HG03354 (cell line): Measurements from ENCODE around the gene ISOC2.
"Not testable (repeated sequence)": the region's sequence is repeated elsewhere in the genome, so short reads cannot be mapped to it uniquely, and the experiment has no call there.

Experiments
- ATAC-seq: cut with Tn5 transposase; IDR thresholded peaks from one replicate; pipeline ENCODE4 v1.9.1; 2021; ENCODE audit warnings: mild to moderate bottlenecking; ENCODE audit not compliant: unreplicated experiment, poor library complexity, severe bottlenecking

The ISOC2 gene

DNA sequence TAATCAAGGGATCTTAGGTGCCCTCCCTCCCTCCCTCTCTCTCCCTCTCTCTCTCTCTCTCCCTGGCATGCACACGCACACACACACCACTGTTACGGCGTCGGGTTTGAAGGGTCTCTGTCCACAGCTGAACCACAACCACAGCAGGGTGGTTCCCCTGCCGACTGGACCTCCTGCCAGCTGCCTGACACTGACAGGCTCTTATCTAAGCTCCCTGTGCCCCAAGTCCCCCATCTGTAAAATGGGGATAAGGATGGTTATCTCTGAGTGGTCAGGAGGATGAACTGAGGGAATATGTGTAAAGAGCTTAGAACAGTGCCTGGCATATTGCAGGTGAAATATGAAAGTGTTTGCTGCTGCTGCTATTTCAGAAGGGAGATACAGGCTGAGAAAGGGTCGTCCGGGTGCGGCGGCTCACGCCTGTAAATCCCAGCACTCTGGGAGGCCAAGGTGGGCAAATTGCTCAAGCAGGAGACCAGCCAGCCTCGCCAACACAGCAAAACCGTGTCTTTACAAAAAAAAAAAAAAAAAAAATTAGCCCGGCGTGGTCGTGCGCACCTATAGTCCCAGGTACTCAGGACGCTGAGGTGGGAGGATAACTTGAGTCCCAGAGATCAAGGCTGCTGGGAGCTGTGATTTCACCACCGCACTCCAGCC is 17.5 kb downstream of the ISOC2 start:
- ATAC-seq, result no peak

DNA sequence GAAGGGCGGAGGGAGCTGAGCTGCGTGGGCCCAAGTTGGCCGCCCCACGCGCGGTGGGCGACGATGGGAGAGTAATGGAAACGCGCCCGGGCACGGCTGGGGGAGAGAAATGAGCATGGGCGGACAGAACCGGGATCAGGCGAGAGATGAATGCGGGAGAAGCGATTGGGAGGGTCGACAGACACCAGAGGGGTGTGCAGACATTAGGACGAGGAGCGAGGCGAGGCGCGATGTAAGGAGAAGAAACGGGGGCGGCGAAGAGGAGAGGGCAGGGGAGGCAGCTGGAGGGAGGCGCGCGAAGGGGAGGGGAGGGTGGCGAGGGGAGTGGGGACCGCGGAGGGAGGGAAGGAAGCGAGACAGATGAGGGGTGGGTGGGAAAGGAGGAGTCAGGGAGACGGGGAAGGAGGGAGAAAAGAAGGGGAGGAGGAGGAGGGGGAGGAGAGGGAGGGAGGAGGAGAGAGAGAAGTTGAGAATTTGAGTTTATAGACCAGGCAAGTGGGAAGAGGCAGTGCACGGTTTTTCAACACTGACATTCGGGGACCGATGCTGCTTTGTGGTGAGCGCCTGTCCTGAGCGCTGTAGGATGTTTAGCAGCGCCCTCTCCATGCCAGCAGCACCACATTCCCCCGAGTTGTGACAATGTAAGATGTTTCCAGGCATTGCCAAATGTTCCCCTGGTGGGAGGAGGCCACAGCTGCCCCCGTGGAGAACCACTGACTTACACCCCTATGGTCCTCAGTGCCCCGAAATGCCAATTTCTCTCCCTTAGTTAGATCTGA is 18.2 kb downstream of the ISOC2 start, which contains the start of gene SHISA7:
Gene SHISA7 (minus strand): TSS at position 256 of the 779 bp plus-strand sequence. CDS start 437 bp downstream, outside the sequence.
- no peak for ATAC-seq

DNA sequence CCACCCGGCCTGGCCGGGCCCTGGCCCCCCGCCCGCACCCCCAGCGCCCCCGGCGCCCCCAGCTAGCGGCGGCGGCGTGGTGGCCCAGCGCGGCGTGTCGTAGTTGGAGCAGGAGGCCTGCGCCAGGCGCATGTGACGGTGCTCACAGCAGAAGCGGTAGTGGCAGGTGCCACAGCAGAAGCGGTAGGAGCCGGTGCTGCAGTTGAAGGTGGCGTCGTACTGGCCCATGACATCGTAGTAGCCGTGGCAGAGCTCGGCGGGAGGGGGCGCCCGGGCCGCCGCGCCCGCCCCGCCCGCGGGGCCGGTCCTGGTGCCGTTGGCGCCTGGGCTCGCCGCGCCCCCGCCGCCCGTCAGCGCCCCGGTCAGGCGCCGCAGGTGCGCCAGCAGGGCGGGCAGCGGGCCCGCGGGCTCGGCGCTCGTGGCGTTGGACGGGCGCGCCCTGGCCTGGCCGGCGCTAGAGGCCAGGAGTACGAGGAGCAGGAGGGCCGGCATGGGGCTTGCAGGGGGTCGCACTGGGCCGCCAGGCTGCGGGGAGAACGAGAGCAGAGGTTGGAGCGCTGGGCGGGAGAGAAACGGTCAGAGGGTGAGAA is 19.0 kb downstream of the ISOC2 start:
- no peak for ATAC-seq

DNA sequence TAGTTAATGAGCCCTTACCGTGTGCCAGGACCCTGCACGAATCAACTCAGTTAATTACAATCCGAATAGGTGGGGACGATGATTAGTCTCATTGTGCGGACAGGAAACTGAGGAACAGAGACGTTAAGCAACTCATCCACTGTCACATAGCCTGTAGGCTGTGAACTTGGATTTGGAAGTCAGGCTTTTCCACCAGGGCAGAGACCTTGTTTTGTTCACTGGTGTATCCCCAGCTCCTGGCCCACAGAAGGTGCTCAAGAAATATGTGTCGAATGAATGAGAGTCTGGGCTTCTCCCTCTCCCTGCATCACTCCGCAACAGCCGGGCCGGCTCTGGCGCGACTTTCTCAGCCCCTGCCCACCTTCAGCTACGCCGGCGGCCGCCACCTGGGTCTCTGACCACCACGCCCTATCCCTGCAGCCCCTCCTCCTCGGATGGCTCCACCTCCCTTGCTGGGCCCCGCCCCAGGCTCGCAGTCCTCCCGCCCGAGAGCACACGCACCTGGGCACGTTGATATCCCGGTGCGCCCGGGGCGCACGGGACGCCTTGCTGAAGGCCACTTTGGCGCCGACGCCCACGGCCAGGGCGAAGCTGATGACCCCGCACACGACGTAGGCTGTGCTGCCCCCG is 19.6 kb downstream of the ISOC2 start:
- ATAC-seq, result no peak

DNA sequence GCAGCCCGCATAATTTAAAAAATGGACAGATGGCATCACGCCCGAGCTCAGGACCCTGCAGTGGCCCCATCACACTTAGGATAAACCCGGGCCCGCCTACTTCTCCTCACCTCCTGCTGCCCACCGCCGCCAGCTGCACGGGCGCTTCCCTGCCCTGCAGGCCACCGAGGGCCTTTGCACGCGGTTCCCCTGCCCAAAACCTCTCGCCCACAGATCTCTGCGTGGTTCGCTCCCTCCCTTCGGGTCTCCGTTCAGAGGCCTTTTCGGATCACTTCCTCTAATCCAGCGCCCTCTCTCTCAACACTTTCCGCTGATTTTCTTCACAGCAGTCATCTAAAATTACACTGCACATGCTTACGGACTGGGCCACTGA is 20.1 kb downstream of the ISOC2 start:
- ATAC-seq, result no peak

DNA sequence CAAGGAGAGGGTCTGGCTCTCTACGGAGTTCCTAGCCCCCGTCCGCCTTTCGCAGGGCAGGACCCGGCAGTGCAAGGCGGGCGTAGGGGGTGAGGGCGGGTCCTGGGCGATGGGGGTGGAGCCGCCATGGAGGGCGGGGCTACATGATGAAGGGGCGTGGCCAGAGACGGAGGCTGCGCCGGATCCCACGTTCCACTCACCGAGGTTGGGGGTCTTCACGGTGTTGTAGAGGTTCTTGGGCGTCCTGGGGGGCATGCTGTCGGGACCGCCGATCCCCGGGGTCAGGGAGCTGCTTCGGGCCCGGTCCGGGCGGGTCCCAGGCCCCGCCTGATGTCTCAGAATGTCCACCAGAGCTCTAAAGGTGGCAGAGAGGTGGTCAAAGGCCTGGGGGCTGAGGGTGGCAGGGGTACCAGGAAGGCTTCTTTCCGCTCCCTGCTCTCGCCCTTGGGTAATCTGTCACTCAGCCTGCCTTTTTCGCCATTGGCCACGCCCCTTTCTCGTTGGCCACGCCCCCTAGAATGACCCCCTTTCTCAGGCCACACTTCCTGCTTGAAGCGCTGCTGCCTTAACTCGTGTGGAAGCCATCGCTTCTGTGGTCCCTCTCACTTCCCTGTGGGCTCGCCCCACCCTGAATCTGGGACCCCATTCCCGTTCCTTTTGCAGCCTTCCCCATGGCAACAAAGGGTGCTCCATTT is 20.9 kb downstream of the ISOC2 start:
- no peak for ATAC-seq

DNA sequence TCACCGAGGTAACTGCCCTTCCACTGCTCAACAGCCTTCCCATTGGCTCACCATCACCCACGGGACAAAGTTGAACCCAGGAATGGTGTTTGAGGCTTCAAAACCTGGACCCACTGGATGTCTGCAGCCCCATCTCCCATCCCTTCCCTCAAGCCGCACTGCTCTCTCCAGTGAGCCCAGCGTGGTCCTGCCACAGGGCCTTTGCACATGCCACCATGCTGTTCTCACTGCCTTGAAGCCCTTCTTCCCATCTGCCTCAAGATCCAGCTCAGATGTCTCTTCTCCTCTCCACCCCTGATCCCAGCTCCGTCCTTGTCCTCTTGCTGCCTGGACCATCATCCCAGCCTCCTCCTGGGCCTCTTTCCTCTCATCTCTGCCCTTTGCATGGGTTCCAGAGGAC is 22.4 kb downstream of the ISOC2 start:
- no peak for ATAC-seq

DNA sequence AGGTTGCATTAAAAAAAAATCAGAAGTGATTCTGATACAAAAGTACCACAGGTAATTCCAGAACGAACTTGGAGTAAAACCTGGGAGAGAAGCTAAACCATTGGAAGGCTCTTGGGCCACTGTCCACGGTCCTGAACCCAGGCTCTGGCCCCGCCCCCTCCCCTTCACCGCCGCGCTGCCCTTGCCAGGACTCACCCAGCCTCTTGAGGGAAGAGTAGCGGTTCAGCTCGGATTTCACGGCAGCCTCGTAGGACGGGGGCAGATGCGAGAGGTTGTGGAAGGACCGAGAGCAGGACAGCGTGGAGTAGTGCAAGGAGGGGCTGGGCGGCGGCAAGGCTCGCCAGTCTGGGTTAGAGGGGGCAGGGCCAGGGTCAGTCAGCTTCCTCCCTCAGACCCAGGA is 24.0 kb downstream of the ISOC2 start:
- no peak for ATAC-seq

DNA sequence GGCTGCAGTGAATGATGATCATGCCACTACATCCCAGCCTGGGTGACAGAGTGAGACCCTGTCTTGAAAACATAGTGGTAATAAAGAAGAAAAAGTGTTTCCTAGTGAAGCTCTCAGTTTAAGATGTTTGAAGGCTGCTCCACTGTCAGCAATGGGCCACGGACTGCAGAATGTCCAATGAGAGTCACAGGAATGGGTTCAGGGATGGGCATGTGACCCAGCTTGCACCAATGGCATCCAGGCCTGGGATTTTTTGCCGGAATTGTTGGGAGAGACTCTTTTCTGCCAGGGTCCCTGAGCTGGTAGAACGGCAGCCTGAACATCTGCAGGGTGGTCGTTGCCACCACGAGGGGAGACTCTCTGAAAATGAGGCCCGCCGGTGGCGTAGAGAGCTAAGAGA is 24.6 kb downstream of the ISOC2 start:
- no peak for ATAC-seq

DNA sequence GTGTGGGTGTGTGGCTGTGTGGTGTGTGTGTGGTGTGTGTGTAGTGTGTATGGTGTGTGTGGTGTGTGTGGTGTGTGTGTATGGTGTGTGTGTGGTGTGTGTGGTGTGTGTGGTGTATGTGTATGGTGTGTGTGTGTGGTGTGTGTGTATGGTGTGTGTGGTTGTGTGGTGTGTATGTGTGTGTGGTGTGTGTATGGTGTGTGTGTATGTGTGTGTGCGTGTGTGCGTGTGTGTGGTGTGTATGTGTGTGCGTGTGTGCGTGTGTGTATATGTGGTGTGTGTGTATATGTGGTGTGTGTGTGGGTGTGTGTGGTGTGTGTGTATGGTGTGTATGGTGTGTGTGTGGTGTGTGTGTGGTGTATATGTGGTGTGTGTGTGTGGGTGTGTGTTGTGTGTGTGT is 26.4 kb downstream of the ISOC2 start:
- ATAC-seq, result no peak

DNA sequence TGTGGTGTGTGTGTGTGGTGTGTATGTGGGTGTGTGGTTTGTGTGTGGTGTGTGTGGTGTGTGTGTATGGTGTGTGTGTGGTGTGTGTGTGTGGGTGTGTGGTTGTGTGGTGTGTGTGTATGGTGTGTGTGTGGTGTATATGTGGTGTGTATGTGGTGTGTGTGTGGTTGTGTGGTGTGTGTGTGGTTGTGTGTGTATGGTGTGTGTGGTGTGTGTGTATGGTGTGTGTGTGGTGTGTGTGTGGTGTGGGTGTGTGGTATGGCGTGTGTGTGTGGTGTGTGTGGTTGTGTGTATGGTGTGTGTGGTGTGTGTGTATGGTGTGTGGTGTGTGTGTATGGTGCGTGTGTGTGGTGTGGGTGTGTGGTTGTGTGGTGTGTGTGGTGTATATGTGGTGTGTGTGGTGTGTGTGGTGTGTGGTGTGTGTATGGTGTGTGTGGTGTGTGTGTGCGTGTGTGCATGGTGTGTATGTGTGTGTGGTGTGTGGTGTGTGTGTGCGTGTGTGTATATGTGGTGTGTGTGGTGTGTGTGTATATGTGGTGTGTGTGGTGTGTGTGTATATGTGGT is 27.0 kb downstream of the ISOC2 start:
- no peak for ATAC-seq

DNA sequence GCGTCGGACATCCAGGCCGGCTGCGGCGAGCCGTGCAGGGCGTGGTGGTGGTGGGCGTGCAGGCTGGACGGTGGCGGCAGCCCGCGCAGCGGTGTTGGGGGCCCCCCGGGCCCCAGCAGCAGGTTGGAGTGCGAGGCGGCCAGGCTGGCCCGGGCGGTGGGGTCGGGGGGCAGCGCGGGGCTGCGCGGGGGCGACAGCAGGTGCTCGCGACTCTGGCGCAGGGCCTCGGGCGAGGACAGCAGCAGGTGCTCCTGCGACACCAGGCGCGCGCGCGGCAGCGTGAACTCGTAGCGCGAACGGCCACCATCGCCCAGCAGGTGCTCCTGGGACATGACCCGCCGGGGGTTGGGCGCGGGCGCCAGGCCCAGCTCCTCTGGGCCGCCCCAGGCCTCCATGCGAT is 28.1 kb downstream of the ISOC2 start:
- ATAC-seq, result no peak

DNA sequence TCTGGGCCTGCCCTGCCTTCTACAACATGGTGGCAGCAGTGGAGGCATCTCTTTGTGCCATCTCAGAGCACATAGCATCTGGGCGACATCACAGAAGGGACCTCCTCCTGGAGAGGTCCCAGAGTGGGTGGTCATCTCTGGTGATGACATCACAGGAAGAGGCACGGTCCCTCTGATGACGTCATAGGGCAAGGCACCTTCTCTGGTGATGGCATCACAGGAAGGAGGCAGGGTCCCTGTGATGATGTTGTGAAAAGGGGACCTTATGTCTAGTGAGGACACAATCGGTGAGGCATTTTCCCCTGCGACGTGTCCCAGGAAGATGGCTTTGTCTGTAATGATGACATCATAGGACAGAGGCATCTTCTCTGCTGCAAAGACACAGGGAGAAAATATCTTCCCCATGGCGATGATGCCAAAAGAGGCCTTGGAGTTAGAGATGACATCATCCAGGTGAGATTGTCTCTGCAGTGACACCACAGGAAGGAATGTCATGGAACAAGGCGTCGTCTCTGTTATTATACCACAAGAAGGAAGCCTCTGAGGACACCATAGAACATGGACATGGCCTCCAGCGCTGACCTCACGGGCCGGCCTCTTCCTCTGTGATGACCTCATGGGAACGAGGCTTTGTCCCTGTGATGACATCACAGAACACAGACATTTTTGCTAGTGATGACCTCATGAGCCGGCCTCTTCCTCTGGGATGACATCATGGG is 29.0 kb downstream of the ISOC2 start:
- ATAC-seq, result no peak

DNA sequence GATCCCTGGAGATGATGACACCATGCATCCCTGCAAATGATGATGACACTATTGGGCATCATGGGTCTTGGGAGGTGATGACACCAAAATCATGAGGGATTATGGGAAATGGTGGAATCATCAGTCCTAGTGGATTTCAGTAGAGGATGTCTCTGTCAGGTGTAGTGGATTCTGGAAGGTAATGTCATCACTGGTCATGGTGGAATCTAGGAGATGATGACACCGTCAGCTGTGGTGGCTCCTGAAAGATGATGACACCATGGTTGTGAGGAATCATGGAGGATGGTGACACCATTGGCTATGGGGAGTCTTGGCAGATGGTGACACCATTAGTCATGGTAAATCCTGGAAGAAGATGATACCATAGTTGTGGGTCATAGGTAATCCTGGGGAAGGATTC is 30.3 kb downstream of the ISOC2 start:
- ATAC-seq, result no peak

DNA sequence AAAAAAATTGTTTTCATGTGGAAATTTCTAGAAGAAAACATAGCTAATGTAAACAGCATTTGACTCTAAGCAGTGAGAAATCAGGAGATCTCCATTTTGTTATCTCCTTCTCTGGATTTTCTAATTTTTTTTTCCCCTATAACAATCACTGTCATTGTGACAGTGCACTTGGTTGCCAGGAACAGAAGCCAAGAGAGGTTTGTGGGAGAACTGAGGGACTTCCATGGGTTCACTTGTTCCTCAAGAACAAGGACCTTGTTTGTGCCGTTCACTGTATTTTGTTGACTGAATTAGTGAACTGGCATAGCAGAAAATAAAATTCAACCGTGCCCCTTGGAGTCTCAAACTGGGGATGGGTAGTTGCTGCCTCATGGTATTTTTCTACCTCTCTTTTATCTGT is 35.4 kb downstream of the ISOC2 start:
- no peak for ATAC-seq

DNA sequence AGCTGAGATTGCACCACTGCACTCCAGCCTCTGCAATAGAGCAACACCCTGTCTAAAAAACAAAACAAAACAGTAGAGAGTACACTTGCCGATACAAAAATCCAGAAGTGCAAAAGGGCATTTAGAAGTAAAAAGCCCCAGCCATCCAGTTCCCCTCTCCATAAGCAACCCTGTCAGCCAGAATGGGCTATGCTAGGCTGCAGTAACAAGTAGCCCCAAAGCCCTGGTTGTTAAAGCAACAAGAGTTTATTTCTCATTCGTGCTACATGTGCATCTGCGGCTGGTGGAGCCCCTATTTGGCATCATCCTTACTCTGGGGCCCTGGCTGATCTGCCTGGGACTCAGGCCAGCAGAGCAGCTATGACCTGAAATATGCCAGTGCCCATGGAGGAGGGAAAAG is 36.9 kb downstream of the ISOC2 start:
- ATAC-seq, result no peak

DNA sequence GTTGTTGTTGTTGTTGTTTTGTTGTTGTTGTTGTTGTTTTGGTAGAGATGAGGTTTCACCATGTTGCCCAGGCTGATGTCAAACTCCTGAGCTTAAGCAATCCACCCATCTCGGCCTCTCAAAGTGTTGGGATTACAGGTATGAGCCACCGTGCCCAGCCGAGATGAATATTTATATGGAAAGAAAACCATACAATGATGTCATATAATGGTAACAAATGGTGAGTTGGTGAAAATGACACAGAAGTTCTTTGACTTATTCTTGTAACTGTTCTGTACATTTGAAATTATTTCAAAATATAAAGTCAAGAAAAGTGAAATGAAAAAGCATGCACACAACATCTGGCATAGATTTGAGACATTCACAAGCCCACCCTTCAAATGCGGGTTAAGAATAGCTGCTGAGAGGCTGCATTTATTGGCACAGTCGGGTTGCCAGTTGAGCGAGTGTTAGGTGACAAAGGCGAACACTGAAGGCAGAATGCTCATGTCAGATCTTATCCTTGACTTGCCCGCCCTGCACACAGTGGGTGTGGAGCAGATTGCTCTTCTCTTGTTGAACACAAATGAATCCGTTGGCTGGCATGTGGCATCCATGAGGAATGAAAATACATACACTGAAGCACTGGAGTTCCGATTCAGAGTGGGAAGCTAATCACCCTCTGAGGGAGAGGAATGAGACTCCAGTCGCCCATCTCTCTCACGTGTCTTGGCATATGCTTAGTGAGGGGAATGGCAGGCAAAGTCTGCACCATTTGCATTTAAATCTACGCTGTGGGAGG is 38.0 kb downstream of the ISOC2 start:
- no peak for ATAC-seq

DNA sequence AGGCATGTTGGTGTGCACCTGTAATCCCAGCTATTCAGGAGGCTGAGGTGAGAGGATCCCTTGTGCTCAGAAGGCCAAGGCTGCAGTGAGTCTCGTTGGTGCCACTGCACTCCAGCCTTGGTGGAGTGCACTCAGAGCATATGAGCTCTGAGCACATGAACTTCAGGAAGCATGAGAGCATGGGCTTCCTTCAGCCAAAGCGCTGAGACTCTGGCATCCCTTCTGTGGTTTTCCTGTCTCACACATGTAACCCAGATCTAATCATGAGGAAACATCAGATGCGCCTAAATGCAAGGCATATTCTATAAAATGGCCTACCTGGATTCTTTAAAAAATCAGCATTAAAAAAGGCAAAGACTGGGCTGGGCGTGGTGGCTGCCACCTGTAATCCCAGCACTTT is 40.2 kb downstream of the ISOC2 start:
- ATAC-seq, result not testable (repeated sequence)
